GM21367 (cell line): ENCODE measurements around the gene ZC3H13.

Experiments
- ATAC-seq: cut with Tn5 transposase; IDR thresholded peaks from one replicate; pipeline ENCODE4 v1.9.1; 2021; ENCODE audit not compliant: unreplicated experiment

Gene ZC3H13, protein sequence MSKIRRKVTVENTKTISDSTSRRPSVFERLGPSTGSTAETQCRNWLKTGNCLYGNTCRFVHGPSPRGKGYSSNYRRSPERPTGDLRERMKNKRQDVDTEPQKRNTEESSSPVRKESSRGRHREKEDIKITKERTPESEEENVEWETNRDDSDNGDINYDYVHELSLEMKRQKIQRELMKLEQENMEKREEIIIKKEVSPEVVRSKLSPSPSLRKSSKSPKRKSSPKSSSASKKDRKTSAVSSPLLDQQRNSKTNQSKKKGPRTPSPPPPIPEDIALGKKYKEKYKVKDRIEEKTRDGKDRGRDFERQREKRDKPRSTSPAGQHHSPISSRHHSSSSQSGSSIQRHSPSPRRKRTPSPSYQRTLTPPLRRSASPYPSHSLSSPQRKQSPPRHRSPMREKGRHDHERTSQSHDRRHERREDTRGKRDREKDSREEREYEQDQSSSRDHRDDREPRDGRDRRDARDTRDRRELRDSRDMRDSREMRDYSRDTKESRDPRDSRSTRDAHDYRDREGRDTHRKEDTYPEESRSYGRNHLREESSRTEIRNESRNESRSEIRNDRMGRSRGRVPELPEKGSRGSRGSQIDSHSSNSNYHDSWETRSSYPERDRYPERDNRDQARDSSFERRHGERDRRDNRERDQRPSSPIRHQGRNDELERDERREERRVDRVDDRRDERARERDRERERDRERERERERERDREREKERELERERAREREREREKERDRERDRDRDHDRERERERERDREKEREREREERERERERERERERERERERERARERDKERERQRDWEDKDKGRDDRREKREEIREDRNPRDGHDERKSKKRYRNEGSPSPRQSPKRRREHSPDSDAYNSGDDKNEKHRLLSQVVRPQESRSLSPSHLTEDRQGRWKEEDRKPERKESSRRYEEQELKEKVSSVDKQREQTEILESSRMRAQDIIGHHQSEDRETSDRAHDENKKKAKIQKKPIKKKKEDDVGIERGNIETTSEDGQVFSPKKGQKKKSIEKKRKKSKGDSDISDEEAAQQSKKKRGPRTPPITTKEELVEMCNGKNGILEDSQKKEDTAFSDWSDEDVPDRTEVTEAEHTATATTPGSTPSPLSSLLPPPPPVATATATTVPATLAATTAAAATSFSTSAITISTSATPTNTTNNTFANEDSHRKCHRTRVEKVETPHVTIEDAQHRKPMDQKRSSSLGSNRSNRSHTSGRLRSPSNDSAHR (N-terminal part only)

DNA sequence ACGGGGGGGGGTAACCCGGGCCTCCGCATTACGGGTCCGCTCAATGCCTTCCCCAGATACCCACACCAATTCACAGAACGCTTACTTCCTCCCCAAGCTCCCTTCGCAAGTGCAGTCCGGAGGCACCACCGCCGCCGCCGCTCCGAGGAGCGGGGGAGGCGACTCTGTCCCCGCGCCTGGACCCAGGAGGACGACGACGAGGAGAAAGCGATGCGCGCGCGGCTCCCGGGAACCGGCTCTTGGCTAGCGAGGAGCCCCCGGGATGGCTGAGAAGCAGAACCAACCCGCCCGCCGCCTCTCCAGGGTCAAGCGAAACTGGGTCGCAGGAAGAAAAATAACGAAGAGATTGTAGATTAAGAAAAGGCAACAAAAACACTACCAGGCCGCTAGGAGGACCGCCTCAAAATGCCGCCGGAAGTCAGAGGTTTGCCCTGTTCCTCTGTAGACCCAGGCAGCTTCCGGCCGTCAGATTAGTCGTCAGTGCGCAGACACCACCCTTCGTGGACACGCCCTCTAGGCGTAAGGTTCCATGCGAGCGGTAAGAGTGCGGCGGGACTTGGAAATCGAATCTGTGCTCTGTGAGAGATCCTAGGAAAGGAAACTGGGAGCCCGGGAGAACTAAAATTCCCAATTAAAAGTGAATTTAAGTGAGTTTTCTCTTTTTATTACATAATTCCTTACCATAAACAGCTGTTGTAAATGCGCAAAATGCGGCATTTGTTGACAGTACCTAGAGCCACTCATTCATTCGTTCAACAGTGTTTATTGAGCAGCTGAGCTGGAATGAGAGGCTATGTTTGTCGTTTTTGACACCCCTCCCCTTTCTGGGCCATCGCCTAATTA, at the start of gene ZC3H13:
ZC3H13 (minus strand) TSS at position 428 of the 843 bp plus-strand sequence. CDS start 7,239 bp downstream, outside the sequence.
- peak; percentile 99 for ATAC-seq

DNA sequence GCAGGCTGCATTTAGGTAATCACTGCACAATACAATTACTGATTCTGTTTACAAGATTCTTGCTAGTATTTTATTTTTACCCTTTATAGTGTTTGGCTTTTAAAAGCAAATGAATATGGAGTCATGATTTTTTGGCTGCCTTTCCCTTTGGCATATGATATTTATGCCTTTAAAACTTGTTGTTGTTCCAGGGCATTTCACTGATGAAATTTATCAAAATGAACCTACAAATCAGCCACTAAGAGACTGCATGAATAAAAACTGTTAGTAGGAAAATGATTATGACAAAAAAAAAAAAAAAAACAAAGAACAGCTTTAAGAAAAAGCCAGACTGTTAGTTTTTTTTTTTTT, 49.7 kb upstream of the ZC3H13 start:
- no peak for ATAC-seq

DNA sequence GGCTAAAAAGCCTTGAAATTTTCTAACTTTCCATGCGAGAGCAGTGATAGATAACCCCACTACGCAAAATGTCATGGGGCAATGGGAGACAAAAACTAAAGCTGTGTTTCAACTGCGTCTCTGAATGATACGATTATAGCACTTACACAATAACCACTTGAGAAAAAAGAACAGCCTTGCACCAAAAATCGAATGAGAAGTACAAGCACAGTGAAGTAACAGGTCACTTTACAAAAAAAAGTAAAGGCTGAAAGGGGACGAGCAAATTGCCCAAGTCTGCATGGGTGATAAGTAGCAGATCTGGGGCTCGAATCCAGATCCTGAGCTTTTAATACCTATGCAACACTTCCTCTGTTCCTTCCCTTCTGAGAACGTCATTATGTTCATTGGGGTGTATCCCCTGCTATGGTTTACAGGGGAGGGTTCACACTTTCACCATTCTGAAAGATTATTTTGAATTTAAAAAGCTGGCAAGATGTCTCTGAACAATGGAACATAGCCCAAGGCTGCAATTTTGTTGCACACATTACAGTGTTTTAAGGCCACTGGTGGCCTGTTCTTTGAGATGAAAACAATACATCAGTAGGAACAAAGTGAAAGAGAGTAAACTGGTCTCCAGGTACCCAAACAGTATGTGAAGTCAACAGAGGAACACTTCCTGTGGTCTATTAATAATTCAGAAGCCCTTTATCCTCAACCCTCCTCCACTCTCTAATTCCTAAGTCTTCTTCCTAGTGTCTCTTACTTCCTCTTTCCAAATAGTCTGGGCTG, 49.1 kb upstream of the ZC3H13 start:
- no peak for ATAC-seq

DNA sequence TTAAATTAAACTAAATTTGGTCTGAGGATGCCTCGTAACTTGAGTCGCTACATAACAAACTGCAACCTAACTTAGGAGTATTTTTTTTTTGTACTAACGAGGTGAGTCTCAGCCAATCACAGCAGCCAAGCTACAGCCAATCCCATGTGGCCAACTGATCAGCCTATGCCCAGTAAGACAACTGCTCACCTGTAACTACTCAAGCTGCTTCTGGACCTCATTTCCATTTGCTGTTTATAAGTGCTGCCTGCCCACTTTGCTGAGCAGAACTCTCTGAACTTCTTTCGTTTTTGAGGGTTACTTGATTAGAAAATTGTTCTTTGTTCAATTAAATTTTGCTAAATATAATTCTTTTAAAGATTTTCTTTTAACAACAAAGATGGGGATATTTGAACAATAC, 48.5 kb upstream of the ZC3H13 start:
- no peak for ATAC-seq

DNA sequence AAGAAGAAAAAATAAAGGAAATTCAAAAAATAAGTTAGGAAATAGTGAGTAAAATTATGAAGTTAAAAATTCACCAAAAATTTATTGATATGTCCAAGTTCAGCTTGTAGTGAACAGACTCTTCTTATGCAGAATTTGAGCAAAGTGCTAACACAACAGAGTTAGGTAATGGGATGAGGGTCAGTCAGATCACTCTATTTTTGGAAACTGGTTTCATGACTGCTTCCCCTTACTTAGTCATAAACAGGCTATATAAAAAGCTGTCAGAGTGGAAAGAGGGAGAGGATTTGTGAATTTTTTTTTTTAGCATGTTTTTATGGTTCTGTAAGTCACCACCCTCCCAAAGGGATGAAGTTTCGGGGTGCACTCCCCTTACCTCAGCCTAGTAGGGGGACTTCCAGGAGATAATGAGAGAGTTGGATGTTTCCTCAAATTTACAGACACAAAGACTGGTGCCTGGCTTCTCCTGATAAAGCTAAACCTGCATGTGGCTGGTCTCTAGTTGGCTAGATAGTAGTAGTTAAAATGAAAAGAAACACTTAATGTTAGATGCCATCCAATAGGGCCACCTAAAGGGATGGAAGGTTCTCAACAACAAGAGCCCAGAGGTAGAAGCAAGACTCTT, 47.8 kb upstream of the ZC3H13 start:
- ATAC-seq, result no peak

DNA sequence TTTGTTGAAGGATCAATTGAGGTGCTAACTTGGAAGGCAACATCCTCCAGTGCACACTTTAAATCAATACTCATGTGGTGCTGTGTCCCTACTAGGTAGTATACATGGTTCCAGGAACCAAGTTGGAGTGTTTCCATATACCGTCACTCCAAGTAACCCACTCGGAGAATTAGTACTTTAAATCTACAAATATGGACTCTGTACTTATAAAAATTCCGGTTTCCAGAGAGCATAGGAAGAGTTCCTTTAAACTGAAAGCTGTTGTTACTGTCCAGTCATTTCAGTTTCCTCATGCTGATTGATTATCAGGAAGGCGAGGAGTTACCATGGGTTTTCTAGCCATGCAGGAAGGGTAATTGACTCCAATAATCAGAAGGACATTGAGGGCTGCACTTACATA, 45.1 kb upstream of the ZC3H13 start:
- ATAC-seq, result no peak

DNA sequence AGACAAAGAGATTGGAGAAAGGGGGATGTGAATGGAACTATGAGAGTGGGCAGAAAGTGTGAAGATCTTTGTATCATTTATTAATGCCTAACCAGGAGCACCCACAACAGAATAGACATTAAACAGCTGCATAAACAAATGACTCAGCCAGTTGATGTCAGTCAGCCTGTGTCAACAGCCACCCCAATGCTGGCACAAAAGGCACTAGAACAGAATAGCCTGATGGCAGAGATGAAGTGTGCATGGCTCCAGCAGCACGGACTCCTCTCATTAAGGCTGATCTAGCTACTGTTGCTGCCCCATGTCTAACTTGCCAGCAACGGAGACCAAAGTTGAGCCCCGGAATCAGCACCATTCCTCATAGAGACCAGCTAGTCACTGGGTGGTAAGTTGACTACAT, 44.5 kb upstream of the ZC3H13 start:
- ATAC-seq, result no peak

DNA sequence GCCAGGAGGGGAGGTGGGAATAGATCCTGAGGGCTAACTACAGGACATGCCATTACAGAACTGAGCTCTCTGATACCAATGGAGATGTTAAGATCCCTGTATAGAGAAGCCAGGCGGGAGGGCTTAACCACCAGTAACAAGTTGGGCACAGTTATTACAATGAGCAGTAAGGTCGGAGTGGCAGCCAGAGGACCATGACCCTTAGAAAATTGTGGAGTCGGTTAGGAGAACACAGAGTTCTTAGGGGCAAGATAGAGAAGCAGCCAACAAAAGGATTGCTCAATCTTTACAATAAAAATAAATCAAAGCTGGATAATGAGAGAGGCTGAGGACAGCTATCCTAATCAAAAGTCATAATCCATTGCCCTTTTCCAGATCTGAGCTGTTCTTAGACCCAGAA, 41.9 kb upstream of the ZC3H13 start:
- ATAC-seq, result no peak

DNA sequence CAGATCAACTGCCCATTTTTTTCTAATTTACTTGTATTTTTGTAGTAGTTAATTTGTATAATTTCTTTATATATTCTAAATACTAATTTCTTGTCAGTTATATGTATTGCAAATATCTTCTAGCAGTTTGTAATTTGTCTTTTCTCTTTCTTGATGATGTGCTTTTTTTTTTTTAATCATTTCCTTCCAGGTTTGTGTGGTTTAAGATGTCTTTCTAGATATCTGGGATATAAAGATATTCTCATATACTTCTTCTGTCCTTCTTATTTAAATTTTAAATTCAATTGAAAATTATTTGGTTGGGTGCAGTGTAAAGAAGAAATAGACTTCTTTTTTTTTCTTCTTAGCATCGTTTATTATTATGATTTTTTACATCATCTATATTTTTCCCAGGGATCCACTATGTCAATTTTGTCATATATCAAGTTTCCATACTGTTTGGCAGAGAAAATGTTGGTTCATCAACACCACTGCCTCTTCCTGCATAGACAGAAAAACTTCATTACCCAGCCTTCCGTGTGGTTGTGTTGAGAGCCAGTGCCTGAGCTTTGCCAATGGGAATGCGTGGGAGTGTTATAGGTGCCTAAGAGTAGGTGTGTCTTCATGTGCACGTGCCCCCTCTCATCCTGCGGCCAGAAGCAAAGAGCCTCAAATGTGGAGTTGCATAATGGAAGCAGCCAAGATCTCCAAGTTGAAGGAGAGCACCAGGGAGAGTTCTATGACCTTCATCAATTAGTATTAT, 36.4 kb upstream of the ZC3H13 start:
- no peak for ATAC-seq

DNA sequence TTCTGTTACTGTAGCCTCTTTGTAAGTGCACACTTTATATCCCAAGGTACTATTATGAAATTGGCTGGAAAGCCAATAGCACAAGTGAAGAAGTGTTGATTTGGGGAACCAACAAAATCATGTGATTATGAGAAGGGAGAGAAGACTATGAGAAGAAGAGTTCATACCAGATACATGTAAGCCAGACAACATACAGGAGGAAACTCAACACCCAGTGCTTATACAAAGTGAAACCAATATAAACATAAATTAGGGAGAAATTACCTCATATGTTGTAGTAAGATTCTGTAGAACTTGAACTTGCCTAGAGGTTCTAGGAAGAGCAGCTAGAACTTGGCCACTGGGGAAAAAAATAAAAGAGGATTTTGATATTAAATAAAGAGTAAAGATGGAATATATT, 34.9 kb upstream of the ZC3H13 start:
- ATAC-seq, result no peak

DNA sequence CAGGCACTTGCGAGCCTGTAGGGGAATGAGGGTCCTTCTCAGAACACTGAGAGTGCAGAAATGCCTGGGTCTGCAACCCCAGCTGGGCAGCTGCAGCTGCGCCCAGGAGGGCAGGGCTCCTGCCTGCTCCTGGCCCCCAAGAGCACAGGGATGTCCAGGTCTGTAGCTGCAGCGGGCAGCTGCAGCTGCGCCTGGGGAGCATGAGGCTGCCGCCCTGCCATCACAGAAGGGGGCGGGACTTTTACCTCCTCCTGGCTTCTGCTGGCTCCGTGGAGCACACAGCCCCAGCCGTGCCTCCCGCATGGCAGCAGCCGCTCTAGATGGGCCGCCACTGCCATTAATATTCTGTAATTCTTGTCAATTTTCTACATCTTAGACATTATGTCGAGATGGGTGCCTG, 34.4 kb upstream of the ZC3H13 start:
- no peak for ATAC-seq

DNA sequence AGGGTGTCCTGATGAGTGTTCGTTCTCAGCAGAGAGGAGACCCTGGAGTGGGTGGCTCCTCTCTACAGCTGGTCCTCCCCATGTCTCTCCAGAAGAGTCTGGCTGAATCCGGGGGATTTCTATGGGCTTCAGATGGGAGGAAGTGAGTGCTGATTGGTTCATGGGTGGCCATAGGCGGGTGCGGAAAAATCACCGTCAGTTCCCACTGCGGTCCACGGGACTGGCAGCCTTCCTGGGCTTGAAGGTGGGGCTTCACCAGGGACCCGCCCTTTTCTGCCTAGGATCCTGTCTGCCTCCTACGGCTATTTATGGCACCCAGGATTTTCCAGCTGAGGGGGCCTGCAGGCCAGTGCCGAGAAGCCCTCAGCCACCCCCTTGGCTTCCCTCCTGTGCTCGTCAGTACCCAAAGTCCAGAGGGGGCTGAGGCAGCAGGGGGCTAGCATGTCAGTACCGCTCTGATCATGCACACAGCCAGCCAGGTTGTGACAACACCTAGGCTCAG, 33.9 kb upstream of the ZC3H13 start:
- ATAC-seq, result no peak

DNA sequence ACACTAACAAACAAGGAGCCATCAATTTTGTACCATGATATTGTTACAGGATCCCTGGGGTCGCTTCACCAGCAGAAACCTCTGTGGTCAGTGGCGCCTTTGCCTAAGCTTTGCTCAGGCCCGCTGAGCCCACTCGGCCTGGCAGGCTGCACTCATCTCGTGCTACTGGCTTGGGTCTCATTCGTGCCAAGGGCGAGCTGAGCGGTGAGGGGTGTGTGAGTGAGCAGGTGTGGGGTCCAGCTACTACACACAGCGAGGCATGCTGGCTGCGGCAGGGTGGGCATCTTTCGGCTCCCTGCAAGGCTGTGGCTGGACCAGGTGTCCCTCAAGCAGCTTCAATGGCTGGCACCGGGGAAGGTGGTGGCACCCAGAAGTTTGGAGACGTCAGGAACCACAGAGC, 33.2 kb upstream of the ZC3H13 start:
- ATAC-seq, result no peak

DNA sequence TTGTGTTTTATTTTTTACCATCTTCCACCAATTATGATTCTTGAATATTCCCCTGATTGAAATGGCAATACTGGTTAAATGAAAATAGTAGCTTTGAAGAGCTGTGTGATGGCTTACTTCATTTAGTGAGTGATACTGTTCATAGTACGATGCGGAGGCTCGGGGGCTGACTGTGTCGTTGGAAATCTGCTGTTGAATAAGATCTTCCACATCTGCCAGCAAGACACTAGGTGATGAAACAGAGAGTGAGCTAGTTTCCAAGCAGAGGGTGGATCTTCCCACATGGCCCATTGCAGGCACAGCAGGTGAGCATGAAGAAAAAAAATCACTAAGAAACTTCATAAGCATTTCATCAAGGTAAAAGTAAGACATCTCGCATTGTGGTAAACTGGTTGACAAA, 29.8 kb upstream of the ZC3H13 start:
- no peak for ATAC-seq

DNA sequence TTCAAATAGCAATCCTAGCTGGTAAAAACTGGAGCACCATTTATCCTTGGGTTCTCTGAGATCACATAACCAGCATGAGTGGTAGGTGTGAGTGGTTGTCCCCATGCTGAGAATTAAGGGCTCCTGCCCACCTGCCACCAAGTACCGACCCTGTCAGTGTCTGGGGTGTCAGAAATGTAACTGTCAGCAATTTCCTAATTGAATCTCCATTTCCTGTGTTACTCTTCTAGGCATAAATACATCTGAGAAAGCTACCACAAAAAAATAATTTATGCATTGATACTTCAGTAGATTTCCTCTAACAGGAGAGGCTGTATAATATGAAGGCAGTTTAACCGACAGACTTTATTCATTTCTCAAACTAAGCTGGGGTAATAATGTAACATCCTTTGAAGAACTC, 27.2 kb upstream of the ZC3H13 start:
- no peak for ATAC-seq

DNA sequence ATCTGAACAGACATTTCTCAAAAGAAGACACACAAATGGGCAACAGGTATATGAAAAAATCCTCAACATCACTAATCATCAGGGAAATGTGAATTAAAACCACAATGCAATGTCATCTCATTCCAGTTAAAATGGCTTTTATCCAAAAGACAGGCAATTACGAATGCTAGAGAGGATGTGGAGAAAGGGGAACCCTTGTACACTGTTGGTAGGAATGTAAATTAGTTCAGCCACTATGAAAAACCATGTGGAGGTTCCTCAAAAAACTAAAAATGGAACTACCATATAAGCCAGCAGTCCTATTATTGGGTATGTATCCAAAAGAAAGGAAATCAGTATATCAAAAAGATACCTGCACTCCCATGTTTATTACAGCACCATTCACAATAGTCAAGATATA, 24.7 kb upstream of the ZC3H13 start:
- no peak for ATAC-seq

DNA sequence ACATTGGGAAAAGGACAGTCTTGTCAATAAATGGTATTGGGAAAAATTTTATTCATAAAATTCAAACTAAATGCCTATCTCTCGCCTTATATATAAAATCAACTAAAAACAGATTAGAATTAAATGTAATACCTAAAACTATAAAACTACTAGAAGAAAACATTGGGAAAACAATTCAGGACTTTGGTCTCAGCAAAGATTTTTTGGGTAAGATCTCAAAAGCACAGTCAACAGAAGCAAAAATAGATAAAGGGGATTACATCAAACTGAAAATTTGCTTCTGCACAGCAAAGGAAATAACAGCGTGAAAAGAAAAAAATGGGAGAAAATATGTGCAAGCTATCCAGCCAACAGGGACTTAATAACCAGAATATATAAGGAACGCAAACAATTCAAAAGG, 24.3 kb upstream of the ZC3H13 start:
- ATAC-seq, result no peak

DNA sequence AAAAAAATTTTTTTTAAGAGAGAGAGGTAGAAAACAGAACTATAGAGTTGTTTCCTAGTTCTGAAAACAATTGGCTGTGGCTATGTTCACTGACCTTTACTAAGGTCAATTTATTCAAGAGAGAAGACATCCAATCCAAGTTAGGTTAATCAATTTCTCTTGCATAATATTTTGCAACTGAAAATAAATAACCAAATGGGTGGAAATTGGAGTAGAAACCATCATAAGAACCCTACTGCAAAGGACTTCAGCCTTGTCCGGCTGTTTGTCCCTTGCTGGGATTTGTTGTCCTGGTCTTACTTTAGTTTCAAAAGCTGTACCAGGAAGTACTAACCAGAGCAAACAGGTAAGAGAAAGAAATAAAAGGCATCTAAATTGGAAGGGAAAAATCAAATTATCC, 23.3 kb upstream of the ZC3H13 start:
- no peak for ATAC-seq
